GM12875 (cell line): ENCODE data around the gene NDUFAF3.

Source experiments
- H3K4me3 ChIP-seq: one replicate; pipeline ENCODE4 v1.5.1; 2011; ENCODE audit warnings: low read depth, low read length, control low read depth
- CTCF ChIP-seq: IDR thresholded peaks from 2 replicates; pipeline ENCODE4 v1.5.1; 2011; ENCODE audit warnings: low read depth, mild to moderate bottlenecking, control low read depth, inconsistent platforms, low read length, moderate library complexity, borderline replicate concordance; ENCODE audit not compliant: insufficient read depth

Gene NDUFAF3

GRCh38 chr3:49030321-49030720 lies 8.4 kb downstream of the NDUFAF3 start:
- no peak overlapping the region for H3K4me3 ChIP-seq
- no peak for TF ChIP-seq CTCF

- H3K4me3 ChIP-seq, result no peak overlapping the region
- TF ChIP-seq CTCF, result no peak
These were observed 10.9 kb downstream of the NDUFAF3 start for GRCh38 chr3:49032646-49033304.

- H3K4me3 ChIP-seq, result no peak overlapping the region
- TF ChIP-seq CTCF, result no peak
These were observed 12.7 kb downstream of the NDUFAF3 start for GRCh38 chr3:49034650-49035049.

GRCh38 chr3:49035281-49035680 lies 13.4 kb downstream of the NDUFAF3 start:
- TF ChIP-seq CTCF, result no peak
- no peak overlapping the region for H3K4me3 ChIP-seq

GRCh38 chr3:49053543-49053942 lies 31.6 kb downstream of the NDUFAF3 start:
- no peak for TF ChIP-seq CTCF
- H3K4me3 ChIP-seq, result no peak overlapping the region

GRCh38 chr3:49054344-49054862 lies 32.5 kb downstream of the NDUFAF3 start:
- no peak for TF ChIP-seq CTCF
- no peak overlapping the region for H3K4me3 ChIP-seq

- no peak for TF ChIP-seq CTCF
- H3K4me3 ChIP-seq, result no peak overlapping the region
These were observed 35.3 kb downstream of the NDUFAF3 start for GRCh38 chr3:49057268-49057667.
